NCI-H1436 (cell line): Measurements from ENCODE around the gene NRG3.

ENCODE experiments used
- DNase-seq: peaks from one replicate; lab custom pipeline; 2025; lab: John Stamatoyannopoulos, UW

Gene NRG3

DNA sequence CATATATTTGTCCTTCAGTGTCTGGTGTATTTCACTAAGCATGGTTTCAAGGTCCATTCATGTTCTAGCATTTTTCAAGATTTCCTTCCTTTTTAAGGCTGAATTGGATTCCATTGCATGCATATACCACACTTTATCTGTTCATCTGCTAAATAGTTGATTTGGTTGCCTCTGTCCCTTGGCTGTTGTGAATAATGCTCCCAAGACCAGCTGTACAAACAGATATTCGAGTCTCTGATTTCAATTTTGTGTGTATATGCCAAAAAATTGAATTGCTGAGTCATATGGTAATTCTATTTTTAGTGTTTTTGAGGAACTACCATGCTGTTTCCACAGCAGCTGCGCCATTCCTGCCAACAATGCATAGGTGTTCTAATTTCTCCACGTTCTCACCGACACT is 216.4 kb downstream of the NRG3 start:
- no peak for DNase-seq

DNA sequence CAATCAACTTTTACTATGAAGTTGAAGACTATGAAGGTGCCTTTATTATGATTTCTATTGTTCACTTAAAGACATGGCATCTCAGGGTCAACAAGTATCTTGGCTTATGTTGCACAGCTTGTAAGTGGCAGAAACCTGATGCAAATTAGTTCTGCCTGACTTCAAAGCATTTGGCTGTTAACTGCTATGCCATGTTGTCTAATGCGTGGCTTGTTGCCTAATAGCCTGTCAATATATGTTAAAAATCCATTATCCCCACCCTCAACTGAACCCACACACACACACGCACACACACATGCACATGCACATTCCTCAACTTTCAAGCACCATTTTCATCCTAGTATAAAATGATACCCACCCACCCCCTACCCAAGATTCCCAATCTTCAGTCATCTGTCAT is 217.1 kb downstream of the NRG3 start:
- DNase-seq, result no peak

DNA sequence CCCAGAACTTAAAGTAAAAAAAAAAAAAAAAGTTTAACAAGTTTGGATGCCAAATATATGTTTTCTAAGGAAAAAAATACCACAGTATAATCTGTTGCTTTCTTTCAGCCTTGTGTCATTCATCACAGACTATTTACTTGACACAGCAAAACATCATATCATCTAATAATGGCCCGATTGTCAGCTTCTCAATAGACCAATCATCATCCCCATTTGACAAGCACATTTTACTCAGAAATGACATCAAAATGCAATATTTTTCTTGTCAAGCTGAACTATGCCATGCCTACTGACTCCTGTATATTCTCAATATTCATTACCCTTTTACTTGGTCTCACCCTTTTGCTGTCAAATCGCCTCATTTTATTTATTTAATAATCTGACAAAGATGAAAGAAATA is 249.7 kb downstream of the NRG3 start:
- no peak for DNase-seq

DNA sequence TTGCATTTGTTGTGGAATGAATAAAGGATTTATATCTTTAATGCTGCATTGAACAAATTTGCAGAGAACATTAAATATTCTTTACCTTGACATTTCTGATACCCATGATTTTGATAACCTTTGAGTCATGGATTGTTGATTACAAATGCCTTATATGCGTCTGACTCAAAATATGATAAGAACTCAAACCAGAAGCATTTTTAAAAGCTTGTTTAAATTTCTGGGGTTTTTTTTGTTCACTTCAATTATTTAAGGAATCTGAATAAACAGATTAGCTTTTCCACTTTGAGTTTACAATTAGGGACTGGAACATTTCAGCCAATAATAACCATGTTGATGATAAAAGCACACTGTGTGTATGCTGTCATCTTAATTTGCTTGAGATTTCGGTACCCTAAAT is 253.5 kb downstream of the NRG3 start:
- no peak for DNase-seq

DNA sequence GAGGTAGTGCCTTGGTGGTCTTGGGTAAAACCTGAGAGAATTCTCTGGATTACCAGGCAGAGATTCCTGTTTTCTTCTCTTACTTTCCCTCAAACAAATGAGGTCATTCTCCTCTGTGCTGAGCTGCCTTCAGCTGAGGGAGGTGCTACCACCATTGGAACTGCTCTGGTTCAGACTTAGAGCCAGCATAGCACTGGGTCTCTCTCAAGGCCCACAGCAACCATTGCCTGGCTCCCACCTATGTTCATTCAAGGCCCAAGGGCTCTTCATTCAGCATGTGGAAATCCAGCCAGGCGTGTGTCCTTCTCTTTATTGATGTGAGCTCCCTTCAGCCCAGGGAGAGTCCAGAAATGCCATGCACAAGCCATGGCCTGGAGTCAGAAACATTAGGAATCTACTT is 261.1 kb downstream of the NRG3 start:
- DNase-seq, result no peak

DNA sequence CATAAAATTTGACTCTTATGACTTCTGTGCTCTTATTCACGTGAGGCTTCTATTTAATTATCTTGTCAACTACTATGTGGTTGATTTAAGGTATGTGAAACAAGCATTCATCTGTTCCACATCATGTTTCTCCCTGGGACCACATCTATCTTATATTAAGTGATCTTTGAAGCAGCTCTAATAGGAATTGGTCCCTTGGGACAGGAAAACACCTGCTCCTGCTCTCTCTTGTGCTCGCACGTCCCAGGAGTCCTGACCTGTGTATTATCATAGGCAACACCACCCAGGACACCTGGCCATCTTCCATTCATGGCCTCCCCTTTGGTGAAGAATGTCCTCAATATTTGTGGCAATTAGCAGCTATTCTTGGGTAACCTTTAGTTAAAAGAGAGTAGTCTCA is 269.2 kb downstream of the NRG3 start:
- no peak for DNase-seq

DNA sequence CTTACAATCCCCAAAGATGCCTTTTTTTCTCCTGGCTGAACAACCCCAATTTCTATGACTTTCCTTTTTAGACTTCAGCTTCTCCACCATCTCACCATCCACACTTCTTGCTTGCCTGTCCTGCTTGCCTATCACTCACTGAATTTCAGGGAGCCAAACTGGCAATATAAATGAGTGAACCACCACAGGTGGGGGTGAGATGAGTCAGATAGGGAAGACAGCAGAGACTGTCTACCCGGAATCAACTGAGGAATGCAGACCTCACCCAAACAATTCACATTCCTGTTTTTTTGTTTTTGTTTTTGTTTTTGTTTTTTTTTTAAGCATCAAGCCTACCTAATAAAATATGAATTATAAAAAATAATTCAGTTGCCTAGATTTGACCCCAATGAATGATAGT is 273.8 kb downstream of the NRG3 start:
- no peak for DNase-seq

DNA sequence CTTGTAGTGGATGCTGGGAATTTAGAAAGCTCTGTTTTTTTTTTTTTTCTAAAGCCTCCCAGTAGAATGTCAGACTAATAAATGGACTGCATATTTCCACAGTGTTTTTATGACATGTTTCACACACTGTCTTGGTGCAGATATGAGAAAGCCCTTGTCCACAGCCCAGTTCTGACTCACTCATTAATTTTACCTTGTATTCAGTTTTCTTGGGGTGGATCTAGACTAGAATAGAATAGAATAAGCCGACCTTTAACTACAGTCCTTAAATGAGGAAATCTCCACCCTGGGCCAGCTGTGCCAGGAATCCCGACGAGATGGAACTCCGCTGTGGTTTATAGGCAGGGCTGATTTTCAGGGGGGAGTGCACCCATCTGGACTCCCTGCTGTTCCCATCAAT is 274.7 kb downstream of the NRG3 start:
- DNase-seq, result no peak

DNA sequence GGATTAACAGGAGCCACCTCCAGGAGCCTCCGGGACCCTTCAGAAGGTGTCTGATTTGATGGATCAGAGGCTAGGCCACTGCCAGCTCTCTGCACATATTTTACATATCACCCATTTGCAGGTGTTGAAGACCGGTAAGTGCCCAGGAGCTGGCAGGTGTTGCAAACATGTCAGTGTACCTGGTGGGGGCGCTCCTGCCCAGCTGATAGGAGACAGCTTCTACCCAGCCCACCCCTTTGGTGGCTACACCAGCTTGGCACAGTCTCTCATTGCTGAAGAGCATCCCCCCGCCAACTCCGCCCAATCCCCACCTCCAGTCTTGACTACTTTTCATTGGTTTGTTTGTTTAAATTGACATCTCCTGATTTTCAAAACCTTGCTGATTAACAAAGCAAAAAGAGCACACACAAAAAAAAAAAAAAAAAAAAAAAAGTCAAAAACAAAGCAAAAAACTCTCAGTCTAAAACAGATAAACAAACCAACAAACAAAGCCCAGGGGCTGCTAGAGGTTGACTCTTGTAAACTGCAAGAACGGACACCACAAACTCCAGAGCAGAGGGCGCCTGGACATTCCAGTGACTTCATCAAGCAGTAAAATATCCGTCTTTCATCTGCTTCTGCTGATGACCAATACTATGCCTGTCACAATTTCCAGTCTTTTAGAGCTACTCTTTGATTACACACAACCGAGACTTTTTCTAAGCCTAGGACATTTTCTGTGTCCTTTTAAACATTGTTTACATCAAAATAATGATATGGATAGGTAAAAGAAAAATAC is 275.3 kb downstream of the NRG3 start:
- DNase-seq, result no peak

DNA sequence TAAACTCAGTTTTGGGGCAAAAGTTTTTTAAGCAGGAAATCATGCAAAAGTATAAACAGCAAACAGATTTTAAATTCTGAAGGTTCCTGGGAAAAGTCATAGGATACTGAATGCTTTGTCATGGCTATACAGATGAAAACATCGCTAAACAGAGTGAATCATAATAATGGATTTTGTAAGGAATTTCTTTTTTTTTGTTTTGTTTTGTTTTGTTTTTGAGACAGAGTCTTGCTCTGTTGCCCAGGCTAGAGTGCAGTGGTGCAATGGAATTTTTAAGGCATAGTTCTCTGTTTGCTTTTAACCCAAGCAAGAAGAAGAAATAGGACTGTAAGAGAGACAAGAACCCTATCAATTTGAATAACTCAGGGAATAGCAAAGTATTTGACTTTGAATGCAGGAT is 285.3 kb downstream of the NRG3 start:
- DNase-seq, result no peak

DNA sequence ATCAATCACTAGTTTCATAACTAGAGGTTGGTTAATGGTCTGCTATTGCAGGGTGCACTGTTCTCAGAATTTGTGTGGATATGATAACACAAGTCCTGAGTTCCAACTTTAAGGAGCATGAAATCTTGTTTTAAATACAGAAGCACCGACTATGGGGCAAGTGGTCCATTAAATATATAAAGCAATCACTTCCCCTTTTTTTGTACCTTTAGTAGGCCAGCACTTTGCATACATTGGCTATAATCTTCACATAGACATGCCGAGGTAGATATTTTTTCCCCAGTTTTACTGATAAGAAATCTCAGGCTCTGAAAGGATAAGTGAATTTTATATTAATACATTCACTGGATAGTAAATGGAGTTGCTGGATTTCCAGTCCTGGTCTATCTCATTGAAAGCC is 286.3 kb downstream of the NRG3 start:
- DNase-seq, result no peak

DNA sequence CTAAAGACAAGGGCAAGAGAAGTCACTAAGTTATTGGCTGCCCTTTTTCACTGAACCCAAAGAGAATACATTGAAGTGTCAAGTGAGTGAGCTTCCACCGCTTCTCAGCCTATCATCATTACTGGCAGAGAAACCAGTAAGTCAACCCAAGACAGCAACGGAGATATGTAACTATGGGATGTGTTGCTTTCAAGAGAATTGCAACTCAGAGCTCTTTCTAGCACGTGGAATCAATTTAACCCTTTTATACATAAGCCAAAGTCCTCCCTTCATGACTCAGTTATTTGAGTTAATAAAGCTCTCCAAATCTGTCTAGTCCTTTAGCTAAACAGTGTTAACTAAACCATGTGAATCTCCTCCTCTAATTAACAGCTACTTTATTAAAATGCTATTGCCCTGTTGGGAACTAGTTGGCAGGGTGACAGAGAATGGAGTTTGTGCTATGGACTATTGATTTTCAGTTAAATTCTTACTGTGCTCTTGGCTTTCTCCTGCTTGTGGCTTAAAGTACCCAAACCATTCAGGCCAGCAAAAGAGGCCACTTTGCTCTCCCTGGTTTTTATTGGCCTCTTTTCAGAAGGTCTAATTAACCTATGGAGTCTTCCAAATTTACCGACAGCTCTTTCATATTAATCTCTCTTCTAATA is 287.7 kb downstream of the NRG3 start:
- DNase-seq, result no peak

DNA sequence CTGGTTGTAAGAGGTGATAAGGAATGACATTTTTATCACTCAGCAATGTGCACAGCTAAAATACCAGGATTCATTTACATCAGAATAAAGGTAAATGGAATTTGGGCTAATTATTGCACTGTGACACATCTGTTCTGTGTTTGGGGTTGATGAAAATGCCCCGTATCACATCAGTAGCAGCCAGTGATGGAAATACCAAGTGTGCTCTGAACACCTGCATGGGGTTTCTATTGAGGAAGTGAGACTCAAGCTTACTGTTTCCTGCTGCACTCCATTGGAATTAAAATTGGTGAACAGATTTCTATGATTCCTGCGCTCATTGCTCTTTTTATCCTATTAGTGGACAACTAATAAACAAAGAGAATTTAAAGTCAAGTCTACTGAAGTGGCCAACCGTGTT is 296.9 kb downstream of the NRG3 start:
- DNase-seq, result no peak

DNA sequence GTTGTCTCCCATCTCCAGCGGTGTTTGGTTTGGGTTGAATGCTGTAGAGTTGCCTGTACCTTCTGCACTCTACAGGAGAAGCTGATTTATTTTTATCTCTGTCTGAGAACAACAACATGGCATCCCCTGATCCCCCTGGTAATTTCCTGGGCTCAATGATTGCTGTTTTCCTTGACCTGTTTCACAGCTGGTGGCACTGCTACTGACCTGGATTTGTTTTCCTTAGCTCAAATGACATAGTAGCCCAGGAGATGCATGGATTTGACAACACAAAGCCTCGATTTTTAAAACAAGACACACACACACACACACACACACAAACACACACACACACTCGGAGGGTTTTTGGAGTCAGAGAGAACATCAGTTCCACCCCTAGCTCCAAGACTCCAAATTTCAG is 301.6 kb downstream of the NRG3 start:
- no peak for DNase-seq

DNA sequence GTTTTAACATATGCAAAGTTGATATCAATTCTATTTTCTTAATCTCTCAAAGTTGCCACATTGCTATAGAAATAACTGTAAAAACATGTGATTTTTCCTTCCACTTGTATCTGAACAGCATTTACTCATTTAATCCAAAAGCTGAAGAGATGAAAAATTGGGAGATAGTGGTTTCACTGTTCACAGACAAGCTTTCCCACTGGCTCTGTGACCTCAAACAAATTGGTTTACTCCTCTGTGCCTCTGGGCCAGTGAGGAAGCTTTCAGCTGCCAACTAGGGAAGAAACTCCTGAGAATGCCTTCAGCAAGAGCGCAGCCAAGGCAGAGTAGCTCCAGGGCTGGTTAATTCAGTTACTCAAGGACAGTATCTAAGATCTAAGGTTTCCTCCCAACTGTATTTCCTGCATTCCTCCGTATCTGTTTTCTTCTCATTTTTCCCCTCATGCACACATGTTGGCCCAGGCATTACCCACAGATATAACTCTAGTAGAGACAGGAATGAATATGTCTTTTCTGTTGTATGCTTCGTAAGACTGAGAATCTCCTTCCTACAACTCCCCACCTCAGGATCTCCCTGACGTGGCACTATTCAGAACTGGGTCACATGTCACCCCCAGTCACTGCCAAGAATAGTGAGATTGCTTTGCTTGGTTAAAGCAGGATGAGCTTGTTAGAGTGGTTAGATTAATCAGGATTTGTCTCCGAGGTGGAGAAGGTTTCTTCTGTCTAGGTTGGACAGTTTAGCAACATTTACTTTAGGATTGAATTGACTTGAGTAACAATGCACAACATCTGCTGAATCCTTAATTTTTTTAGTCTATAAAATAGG is 315.7 kb downstream of the NRG3 start:
- DNase-seq, result no peak

DNA sequence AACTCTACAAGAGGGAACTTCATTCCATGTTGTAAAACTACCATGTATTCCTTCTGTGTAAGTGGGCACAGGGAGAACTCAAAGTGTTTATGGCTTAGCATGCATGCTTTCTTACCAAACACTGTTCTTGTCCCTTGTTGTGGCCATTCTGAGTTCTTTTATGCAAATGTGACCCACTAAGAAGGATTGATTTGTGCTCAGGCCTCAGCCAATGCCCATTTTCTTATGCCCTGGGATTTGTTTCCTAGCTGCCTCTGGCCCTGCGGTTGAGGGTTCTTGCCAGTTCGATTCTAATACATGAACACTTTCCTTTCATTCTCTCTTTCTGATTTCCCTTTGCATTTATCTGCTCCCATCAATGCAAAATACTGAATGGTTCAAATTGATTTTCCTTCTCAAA is 316.7 kb downstream of the NRG3 start:
- no peak for DNase-seq

DNA sequence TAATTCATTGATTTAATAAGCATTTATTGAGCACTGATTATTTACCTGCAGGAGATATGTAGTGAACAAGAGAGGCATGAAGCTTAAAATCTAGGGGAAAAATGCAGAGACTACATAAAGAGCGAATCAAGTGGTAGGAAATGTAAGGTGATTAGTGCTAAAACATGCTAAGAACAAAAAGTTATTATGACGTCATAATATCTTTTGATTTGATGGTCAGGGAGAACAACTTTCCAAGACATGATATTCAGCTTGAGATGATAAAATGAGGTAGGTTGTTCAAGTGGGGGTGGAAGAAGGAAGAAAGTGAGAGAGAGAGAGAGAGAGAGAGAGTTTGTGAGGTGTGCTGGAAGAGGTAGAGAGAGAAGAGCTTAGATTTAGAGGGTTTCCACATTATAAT is 317.7 kb downstream of the NRG3 start:
- DNase-seq, result no peak

DNA sequence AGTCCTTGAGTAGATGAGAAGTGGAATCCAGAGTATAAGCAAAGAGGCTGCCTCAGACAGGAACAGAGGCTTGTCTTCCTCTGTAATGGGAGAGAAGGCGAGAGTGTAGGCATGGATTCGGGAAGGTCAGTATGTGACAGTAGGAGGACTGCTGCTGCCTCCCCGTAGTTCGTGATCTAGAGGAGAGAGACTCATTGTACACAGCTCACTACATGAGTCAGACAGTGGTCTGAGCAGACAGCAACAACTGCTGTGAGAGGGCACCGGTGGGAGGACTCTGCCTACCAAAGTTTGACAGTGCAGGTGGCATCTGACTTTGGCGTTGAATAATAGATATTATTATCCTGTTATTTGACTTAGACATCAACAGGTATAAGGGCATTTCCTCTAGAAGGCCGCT is 319.4 kb downstream of the NRG3 start:
- DNase-seq, result no peak

DNA sequence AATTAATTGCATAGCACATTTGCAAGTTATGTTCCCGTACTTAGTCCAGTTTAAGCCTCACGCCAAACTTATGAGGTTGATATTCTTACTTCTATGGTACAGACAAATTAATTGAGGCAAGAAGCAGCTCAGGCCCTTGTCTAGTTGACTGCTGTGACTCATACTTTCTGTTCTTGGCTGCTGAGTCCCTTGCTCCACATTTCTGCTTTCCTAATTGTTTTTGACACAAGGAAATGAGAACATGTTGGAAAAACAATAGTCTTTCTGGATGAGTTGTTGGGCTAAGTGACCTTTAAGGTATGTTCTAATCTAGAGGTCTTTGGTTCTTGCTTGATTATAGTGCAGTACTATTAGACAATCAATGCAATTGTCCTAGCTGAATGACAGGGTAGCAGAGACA is 331.8 kb downstream of the NRG3 start:
- DNase-seq, result no peak

DNA sequence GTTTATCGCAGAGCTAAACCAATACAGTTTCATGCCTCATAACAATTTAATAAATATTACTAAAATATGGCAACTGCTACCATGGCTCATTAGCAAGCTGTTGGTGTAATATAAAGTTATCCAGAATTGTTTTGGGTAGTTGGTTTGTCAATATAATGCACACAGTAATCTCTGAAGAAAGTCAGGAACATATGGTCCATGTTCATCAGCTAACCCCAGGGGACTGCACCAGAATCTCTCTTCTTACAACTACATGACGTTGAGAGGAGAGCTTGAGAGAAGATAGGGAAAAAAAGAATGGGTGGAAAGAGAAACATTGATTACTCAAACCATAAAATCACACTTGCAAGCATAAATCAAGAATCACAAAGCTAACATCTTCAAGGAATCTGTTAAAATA is 333.7 kb downstream of the NRG3 start:
- DNase-seq, result no peak

DNA sequence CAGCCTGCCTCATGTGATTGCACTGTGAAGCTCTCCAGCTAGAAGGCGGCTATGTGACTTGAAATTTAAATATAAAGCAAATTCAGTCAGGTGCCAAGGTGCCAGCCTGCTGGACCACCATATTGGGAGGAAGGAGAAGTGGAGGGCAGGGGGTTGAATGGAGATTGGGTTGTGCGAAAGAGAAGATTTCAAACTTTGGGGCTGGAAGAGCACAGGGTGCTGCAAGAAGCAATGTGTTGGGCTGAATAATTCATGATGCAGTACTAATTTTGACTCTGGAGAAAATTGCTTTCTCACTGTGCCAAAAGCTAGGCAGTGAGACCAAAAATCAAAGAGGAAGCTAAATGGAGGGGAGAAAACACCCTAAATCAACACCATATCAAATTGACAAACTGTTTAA is 335.3 kb downstream of the NRG3 start:
- DNase-seq, result no peak

DNA sequence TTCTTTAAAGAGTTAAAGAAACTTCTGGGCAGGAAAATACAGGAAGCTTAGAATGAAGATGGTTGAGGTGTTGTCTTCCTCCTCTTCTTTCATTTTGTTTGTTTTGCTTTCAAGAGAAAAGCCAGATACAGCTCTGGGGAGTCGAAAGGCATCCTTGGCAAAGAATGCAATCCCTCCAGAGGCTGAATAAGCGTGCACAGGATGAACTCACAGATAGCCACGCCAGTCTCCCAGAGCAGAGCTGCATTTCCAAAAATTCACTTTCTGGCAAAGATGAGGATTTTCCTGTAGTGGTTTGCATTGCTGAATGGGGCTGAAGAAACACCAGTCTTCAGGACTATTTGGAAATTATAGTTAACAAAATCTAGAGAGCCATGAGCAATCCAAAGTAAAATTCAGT is 336.4 kb downstream of the NRG3 start:
- DNase-seq, result no peak

DNA sequence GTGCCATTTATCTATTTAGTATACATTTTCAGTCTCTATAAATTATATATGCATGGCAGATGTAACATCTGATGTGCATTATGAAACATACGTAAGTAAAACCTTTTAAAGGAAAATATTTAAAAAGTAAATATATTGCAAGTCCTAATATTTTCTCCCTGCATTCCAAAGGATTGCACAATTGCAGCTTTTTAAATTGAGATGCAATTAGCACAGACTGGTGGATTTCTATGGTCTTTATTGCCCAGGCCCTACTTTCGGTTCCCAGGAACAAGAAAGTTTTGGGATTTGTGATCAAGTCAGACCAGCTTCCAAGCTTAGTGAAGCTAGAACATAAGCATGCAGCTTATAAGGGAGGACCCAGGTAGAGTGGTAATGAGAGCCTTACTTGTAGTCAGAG is 337.8 kb downstream of the NRG3 start:
- no peak for DNase-seq
